GM13977 (cell line): Measurements from ENCODE around the gene MARCHF4.

ENCODE experiments used
- DNase-seq: peaks from one replicate; pipeline ENCODE4 v3.0.0; 2012; ENCODE audit warnings: low spot score
- in situ Hi-C: fragments of 300-500 bp; cut with MboI; formaldehyde crosslinking; loops from one replicate; pipeline ENCODE4 v1.12.0; 2022; ENCODE audit warnings: low sequenced_read_pairs, low pct_unique_long_range_greater_than_20kb, mixed read lengths, inconsistent platforms; ENCODE audit not compliant: unreplicated experiment
- TF ChIP-seq, protein P1 (sequence below): IDR thresholded peaks from 2 replicates; pipeline ENCODE4 v1.5.1; 2012; ENCODE audit warnings: mild to moderate bottlenecking, control low read depth; ENCODE audit not compliant: insufficient read depth; ENCODE audit errors: extremely low read depth, missing control alignments

The MARCHF4 gene

GRCh38 chr2:216379977-216380376 is 7.7 kb upstream of the MARCHF4 start:
- TF ChIP-seq, protein P1, sequence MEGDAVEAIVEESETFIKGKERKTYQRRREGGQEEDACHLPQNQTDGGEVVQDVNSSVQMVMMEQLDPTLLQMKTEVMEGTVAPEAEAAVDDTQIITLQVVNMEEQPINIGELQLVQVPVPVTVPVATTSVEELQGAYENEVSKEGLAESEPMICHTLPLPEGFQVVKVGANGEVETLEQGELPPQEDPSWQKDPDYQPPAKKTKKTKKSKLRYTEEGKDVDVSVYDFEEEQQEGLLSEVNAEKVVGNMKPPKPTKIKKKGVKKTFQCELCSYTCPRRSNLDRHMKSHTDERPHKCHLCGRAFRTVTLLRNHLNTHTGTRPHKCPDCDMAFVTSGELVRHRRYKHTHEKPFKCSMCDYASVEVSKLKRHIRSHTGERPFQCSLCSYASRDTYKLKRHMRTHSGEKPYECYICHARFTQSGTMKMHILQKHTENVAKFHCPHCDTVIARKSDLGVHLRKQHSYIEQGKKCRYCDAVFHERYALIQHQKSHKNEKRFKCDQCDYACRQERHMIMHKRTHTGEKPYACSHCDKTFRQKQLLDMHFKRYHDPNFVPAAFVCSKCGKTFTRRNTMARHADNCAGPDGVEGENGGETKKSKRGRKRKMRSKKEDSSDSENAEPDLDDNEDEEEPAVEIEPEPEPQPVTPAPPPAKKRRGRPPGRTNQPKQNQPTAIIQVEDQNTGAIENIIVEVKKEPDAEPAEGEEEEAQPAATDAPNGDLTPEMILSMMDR: no peak
- in situ Hi-C loops: no loop called here
- DNase-seq: no peak

- DNase-seq: no peak
- in situ Hi-C loops: no loop called here
- TF ChIP-seq, protein P1: no peak
These were observed 3.0 kb upstream of the MARCHF4 start for GRCh38 chr2:216375286-216375685.

- in situ Hi-C loops: no loop called here
- DNase-seq: no peak
- TF ChIP-seq, protein P1: no peak
These were observed 1.6 kb upstream of the MARCHF4 start for GRCh38 chr2:216373896-216374295.

DNA sequence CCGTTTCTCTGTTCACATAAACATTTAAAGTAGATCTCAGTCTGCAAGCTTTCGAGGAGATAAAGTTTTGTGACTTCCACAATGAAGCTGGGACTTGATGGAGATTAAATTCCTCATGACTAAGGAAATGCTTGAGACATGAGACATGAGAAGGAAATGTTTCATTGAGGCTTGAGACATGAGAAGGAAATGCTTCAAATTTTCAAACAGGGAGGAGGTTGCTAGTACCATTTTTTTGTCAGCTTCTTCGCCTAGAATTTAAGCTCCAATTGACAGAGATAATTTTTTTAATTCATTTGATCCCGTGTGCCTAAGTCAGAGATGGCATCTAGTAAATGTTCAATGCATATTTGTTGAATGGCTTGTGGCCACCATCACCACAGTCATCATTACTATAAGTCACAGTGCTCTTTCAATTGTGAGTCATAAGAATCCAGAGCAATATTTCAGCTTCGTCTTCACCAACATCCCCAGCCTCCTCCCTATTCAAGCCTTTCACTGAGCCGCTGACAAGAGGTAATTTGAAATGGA is 543 bp upstream of the MARCHF4 start:
- in situ Hi-C loops: no loop called here
- DNase-seq: no peak
- TF ChIP-seq, protein P1: no peak

GRCh38 chr2:216370961-216371712 is 1.1 kb downstream of the MARCHF4 start:
- in situ Hi-C loops: no loop called here
- no peak for DNase-seq
- TF ChIP-seq, protein P1: no peak

GRCh38 chr2:216369821-216370220 is 2.5 kb downstream of the MARCHF4 start:
- TF ChIP-seq, protein P1: no peak
- no peak for DNase-seq
- in situ Hi-C loops: no loop called here
